SK-N-SH treated with all-trans-retinoic acid at 6 μM for 48 hours (cell line): ENCODE measurements around the gene PCNX4.

Source experiments
- ATAC-seq: fragments of 200-7000 bp; cut with Tn5 transposase; 3 replicates; pipeline ENCODE4 v1.9.1; 2020; ENCODE audit warnings: mild to moderate bottlenecking, moderate library complexity
- ARNTL ChIP-seq: fragments of 450-650 bp; formaldehyde crosslinking; IDR thresholded peaks from 2 replicates; pipeline ENCODE4 v1.5.0; 2020; ENCODE audit warnings: low read depth, mild to moderate bottlenecking, moderate library complexity, borderline replicate concordance
- CSDC2 ChIP-seq: fragments of 250-450 bp; sonication (Bioruptor Pico); IDR thresholded peaks from 2 replicates; pipeline ENCODE4 v1.5.0; 2020; ENCODE audit warnings: mild to moderate bottlenecking, moderate library complexity
- CSRNP3 ChIP-seq: fragments of 250-450 bp; sonication (Bioruptor Pico); IDR thresholded peaks from 2 replicates; pipeline ENCODE4 v1.5.1; 2021; ENCODE audit warnings: mild to moderate bottlenecking, moderate library complexity
- ESRRG ChIP-seq: fragments of 250-450 bp; sonication (Bioruptor Pico); IDR thresholded peaks from 2 replicates; pipeline ENCODE4 v1.6.1; 2021; ENCODE audit warnings: mild to moderate bottlenecking
- GLIS3 ChIP-seq: fragments of 250-450 bp; sonication (Bioruptor Pico); IDR thresholded peaks from 2 replicates; pipeline ENCODE4 v1.5.0; 2020; ENCODE audit warnings: mild to moderate bottlenecking, moderate library complexity
- ISL1 ChIP-seq: fragments of 250-450 bp; sonication (Bioruptor Pico); IDR thresholded peaks from 2 replicates; pipeline ENCODE4 v2.1.2; 2022; ENCODE audit warnings: mild to moderate bottlenecking, moderate library complexity
- OSR1 ChIP-seq: fragments of 250-450 bp; sonication (Bioruptor Pico); IDR thresholded peaks from 2 replicates; pipeline ENCODE4 v1.8.0; 2022; ENCODE audit warnings: moderate library complexity, mild to moderate bottlenecking, inconsistent platforms
- PATZ1 ChIP-seq: fragments of 250-450 bp; sonication (Bioruptor Pico); IDR thresholded peaks from 2 replicates; pipeline ENCODE4 v1.8.0; 2020; ENCODE audit warnings: mild to moderate bottlenecking, moderate library complexity, borderline replicate concordance
- POU6F1 ChIP-seq: fragments of 250-450 bp; sonication (Bioruptor Pico); IDR thresholded peaks from 2 replicates; pipeline ENCODE4 v1.8.0; 2021; ENCODE audit warnings: low read depth, mild to moderate bottlenecking, moderate library complexity, borderline replicate concordance
- PPARA ChIP-seq: fragments of 250-450 bp; sonication (Bioruptor Pico); IDR thresholded peaks from 2 replicates; pipeline ENCODE4 v1.5.0; 2020; ENCODE audit warnings: mild to moderate bottlenecking, borderline replicate concordance
- RARB ChIP-seq: fragments of 250-450 bp; sonication (Bioruptor Pico); IDR thresholded peaks from 2 replicates; pipeline ENCODE4 v1.8.0; 2021; ENCODE audit warnings: mild to moderate bottlenecking, moderate library complexity
- SNAI2 ChIP-seq: fragments of 250-450 bp; sonication (Bioruptor Pico); IDR thresholded peaks from 2 replicates; pipeline ENCODE4 v1.5.0; 2020; ENCODE audit warnings: mild to moderate bottlenecking, moderate library complexity
- TCF4 ChIP-seq: fragments of 250-450 bp; sonication (Bioruptor Pico); IDR thresholded peaks from 2 replicates; pipeline ENCODE4 v1.8.0; 2021; ENCODE audit warnings: mild to moderate bottlenecking, moderate library complexity, borderline replicate concordance
- TOX ChIP-seq: fragments of 250-450 bp; sonication (Bioruptor Pico); IDR thresholded peaks from 2 replicates; pipeline ENCODE4 v1.8.0; 2021; ENCODE audit warnings: mild to moderate bottlenecking, moderate library complexity, borderline replicate concordance
- TSHZ2 ChIP-seq: fragments of 250-450 bp; sonication (Bioruptor Pico); IDR thresholded peaks from 2 replicates; pipeline ENCODE4 v1.5.0; 2020; ENCODE audit warnings: mild to moderate bottlenecking, moderate library complexity
- ZC3H10 ChIP-seq: fragments of 250-450 bp; sonication (Bioruptor Pico); IDR thresholded peaks from 2 replicates; pipeline ENCODE4 v1.5.1; 2021; ENCODE audit warnings: mild to moderate bottlenecking, moderate library complexity
- ZFP3 ChIP-seq: fragments of 250-450 bp; sonication (Bioruptor Pico); IDR thresholded peaks from 2 replicates; pipeline ENCODE4 v1.5.0; 2020; ENCODE audit warnings: mild to moderate bottlenecking, moderate library complexity
- ZFP30 ChIP-seq: fragments of 450-650 bp; formaldehyde crosslinking; IDR thresholded peaks from 2 replicates; pipeline ENCODE4 v1.5.0; 2022; ENCODE audit warnings: mild to moderate bottlenecking, moderate library complexity
- ZNF565 ChIP-seq: fragments of 450-650 bp; formaldehyde crosslinking; conservative IDR thresholded peaks from 2 replicates; pipeline ENCODE4 v1.5.0; 2020; ENCODE audit warnings: low read depth, mild to moderate bottlenecking, moderate library complexity
- ZNF70 ChIP-seq: fragments of 450-650 bp; formaldehyde crosslinking; IDR thresholded peaks from 2 replicates; pipeline ENCODE4 v1.5.0; 2020; ENCODE audit warnings: mild to moderate bottlenecking, moderate library complexity
- ZNF8 ChIP-seq: fragments of 450-650 bp; formaldehyde crosslinking; IDR thresholded peaks from 2 replicates; pipeline ENCODE4 v1.5.0; 2020; ENCODE audit warnings: mild to moderate bottlenecking, moderate library complexity

Gene PCNX4

GRCh38 chr14:60174352-60175254, 82.9 kb downstream of the PCNX4 start (continued):
- no peak for TF ChIP-seq POU6F1
- TF ChIP-seq, all 23 proteins: peak for 0

- TF ChIP-seq ESRRG (CRISPR knock-in tag) (no peak), CSRNP3 (CRISPR knock-in tag) (no peak), PPARA (no peak), ISL1 (no peak), RARB (CRISPR knock-in tag) (no peak), GLIS3 (CRISPR knock-in tag) (no peak), ZC3H10 (CRISPR knock-in tag) (no peak), TSHZ2 (CRISPR knock-in tag) (no peak), POU6F1 (no peak), ZFP3 (no peak), ZNF565 (CRISPR knock-in tag) (no peak), SNAI2 (no peak), TOX (CRISPR knock-in tag) (no peak), ZNF70 (CRISPR knock-in tag) (no peak)
- TF ChIP-seq, all 23 proteins: peak for 0
- no peak for ATAC-seq
These were observed 83.7 kb downstream of the PCNX4 start for GRCh38 chr14:60175255-60175902.

GRCh38 chr14:60178164-60178563, 86.4 kb downstream of the PCNX4 start:
- no peak for ATAC-seq

GRCh38 chr14:60178820-60179219, 87.1 kb downstream of the PCNX4 start:
- no peak for ATAC-seq
- no peak for TF ChIP-seq GLIS3 (CRISPR knock-in tag)
- no peak for TF ChIP-seq TSHZ2 (CRISPR knock-in tag)
- TF ChIP-seq ESRRG (CRISPR knock-in tag) = no peak
- no peak for TF ChIP-seq ARNTL (CRISPR knock-in tag)
- no peak for TF ChIP-seq POU6F1
- TF ChIP-seq OSR1 = no peak
- no peak for TF ChIP-seq TCF4
- TF ChIP-seq CSDC2 (CRISPR knock-in tag) = no peak
- TF ChIP-seq PATZ1 (CRISPR knock-in tag) = no peak
- TF ChIP-seq ZNF565 (CRISPR knock-in tag) = no peak
- no peak for TF ChIP-seq ZFP30 (CRISPR knock-in tag)
- TF ChIP-seq PPARA = no peak

More at GRCh38 chr14:60178164-60178563, 86.4 kb downstream of the PCNX4 start:
- TF ChIP-seq ZNF8 (CRISPR knock-in tag) = peak; percentile 99
- no peak for TF ChIP-seq ISL1
- TF ChIP-seq RARB (CRISPR knock-in tag) = no peak
- TF ChIP-seq, all 23 proteins: peak for 1
